Measurements from ENCODE around the gene ZNF621.

ZNF621 gene

GRCh38 chr3:40572588-40572987 is 47.8 kb downstream of the ZNF621 start:
- no peaks in the 10 kb centered on the region for H3K9me3 Mint-ChIP-seq
- intact Hi-C loops (cut with micrococcal nuclease): no loop called here

GRCh38 chr3:40574050-40574449 is 49.3 kb downstream of the ZNF621 start:
- no peaks in the 10 kb centered on the region for H3K9me3 Mint-ChIP-seq
- intact Hi-C loops (cut with micrococcal nuclease): no loop called here
- no peaks in the 10 kb centered on the region for H3K4me1 Mint-ChIP-seq (ENCODE audit: low read depth)
- no peaks in the 10 kb centered on the region for H3K36me3 Mint-ChIP-seq (ENCODE audit: low read depth)
- peaks cover 4% of the 10 kb centered on the region for H3K27me3 Mint-ChIP-seq
- no peak overlapping the region for H3K4me3 Mint-ChIP-seq
- H3K27ac Mint-ChIP-seq: no peak overlapping the region

More at GRCh38 chr3:40572588-40572987, 47.8 kb downstream of the ZNF621 start:
- Mint-ChIP-seq H3K4me3 (no peak overlapping the region), H3K27ac (no peak overlapping the region), H3K4me1 (ENCODE audit: low read depth) (no peaks in the 10 kb centered on the region), H3K27me3 (peaks cover 4% of the 10 kb centered on the region), H3K36me3 (ENCODE audit: low read depth) (no peaks in the 10 kb centered on the region)

- H3K36me3 Mint-ChIP-seq (ENCODE audit: low read depth): no peaks in the 10 kb centered on the region
- no peak overlapping the region for H3K27ac Mint-ChIP-seq
- H3K9me3 Mint-ChIP-seq: no peaks in the 10 kb centered on the region
- no peaks in the 10 kb centered on the region for H3K4me1 Mint-ChIP-seq (ENCODE audit: low read depth)
- intact Hi-C loops (cut with micrococcal nuclease): no loop called here
- H3K4me3 Mint-ChIP-seq: no peak overlapping the region
- peaks cover 4% of the 10 kb centered on the region for H3K27me3 Mint-ChIP-seq
Observed at GRCh38 chr3:40574661-40575060, 49.9 kb downstream of the ZNF621 start.

GRCh38 chr3:40576396-40576795 is 51.6 kb downstream of the ZNF621 start:
- intact Hi-C loops (cut with micrococcal nuclease): no loop called here
- Mint-ChIP-seq H3K27me3 (peaks cover 4% of the 10 kb centered on the region), H3K9me3 (no peaks in the 10 kb centered on the region), H3K36me3 (ENCODE audit: low read depth) (no peaks in the 10 kb centered on the region), H3K4me1 (ENCODE audit: low read depth) (no peaks in the 10 kb centered on the region), H3K4me3 (no peak overlapping the region), H3K27ac (no peak overlapping the region)

- Mint-ChIP-seq H3K9me3 (no peaks in the 10 kb centered on the region), H3K27ac (no peak overlapping the region), H3K4me3 (no peak overlapping the region), H3K36me3 (ENCODE audit: low read depth) (no peaks in the 10 kb centered on the region), H3K4me1 (ENCODE audit: low read depth) (peaks cover 9% of the 10 kb centered on the region), H3K27me3 (peaks cover 6% of the 10 kb centered on the region)
- intact Hi-C loops (cut with micrococcal nuclease): loop anchor here (1.0 to 10.0 kb wide), 6 partner anchors 253 to 1864 kb away; no protein-coding TSS in a partner anchor
Observed at GRCh38 chr3:40580494-40581091, 55.8 kb downstream of the ZNF621 start.

GRCh38 chr3:40581166-40581565 is 56.4 kb downstream of the ZNF621 start:
- peaks cover 9% of the 10 kb centered on the region for H3K4me1 Mint-ChIP-seq (ENCODE audit: low read depth)

GRCh38 chr3:40582401-40583027 is 57.8 kb downstream of the ZNF621 start:
- peaks cover 9% of the 10 kb centered on the region for H3K27me3 Mint-ChIP-seq
- H3K27ac Mint-ChIP-seq: no peak overlapping the region
- H3K4me3 Mint-ChIP-seq: no peak overlapping the region
- no peaks in the 10 kb centered on the region for H3K9me3 Mint-ChIP-seq
- intact Hi-C loops (cut with micrococcal nuclease): loop anchor here (5.0 to 10.0 kb wide), 5 partner anchors 255 to 1862 kb away; no protein-coding TSS in a partner anchor
- H3K4me1 Mint-ChIP-seq (ENCODE audit: low read depth): peaks cover 9% of the 10 kb centered on the region
- H3K36me3 Mint-ChIP-seq (ENCODE audit: low read depth): no peaks in the 10 kb centered on the region

More at GRCh38 chr3:40581166-40581565, 56.4 kb downstream of the ZNF621 start:
- Mint-ChIP-seq H3K9me3 (no peaks in the 10 kb centered on the region), H3K27me3 (peaks cover 9% of the 10 kb centered on the region), H3K4me3 (no peak overlapping the region), H3K27ac (no peak overlapping the region), H3K36me3 (ENCODE audit: low read depth) (no peaks in the 10 kb centered on the region)
- intact Hi-C loops (cut with micrococcal nuclease): loop anchor here (5.0 to 10.0 kb wide), 5 partner anchors 254 to 1864 kb away; no protein-coding TSS in a partner anchor

GRCh38 chr3:40583691-40584090 is 58.9 kb downstream of the ZNF621 start:
- no peak overlapping the region for H3K27ac Mint-ChIP-seq
- no peaks in the 10 kb centered on the region for H3K36me3 Mint-ChIP-seq (ENCODE audit: low read depth)
- peaks cover 9% of the 10 kb centered on the region for H3K4me1 Mint-ChIP-seq (ENCODE audit: low read depth)
- peaks cover 9% of the 10 kb centered on the region for H3K27me3 Mint-ChIP-seq
- no peaks in the 10 kb centered on the region for H3K9me3 Mint-ChIP-seq
- H3K4me3 Mint-ChIP-seq: no peak overlapping the region
- intact Hi-C loops (cut with micrococcal nuclease): loop anchor here (1.0 to 10.0 kb wide), 6 partner anchors 256 to 1861 kb away; no protein-coding TSS in a partner anchor

- intact Hi-C loops (cut with micrococcal nuclease): loop anchor here (1.0 to 10.0 kb wide), 6 partner anchors 257 to 1860 kb away; no protein-coding TSS in a partner anchor
- no peak overlapping the region for H3K27ac Mint-ChIP-seq
- H3K9me3 Mint-ChIP-seq: no peaks in the 10 kb centered on the region
- H3K4me1 Mint-ChIP-seq (ENCODE audit: low read depth): peaks cover 9% of the 10 kb centered on the region
- peaks cover 11% of the 10 kb centered on the region for H3K27me3 Mint-ChIP-seq
- no peak overlapping the region for H3K4me3 Mint-ChIP-seq
- H3K36me3 Mint-ChIP-seq (ENCODE audit: low read depth): no peaks in the 10 kb centered on the region
Observed at GRCh38 chr3:40584625-40585189, 59.9 kb downstream of the ZNF621 start.

- peaks cover 11% of the 10 kb centered on the region for H3K27me3 Mint-ChIP-seq
- H3K4me1 Mint-ChIP-seq (ENCODE audit: low read depth): peaks cover 9% of the 10 kb centered on the region
- intact Hi-C loops (cut with micrococcal nuclease): loop anchor here (10.0 kb wide), 3 partner anchors 339 to 1859 kb away; no protein-coding TSS in a partner anchor
- no peak overlapping the region for H3K4me3 Mint-ChIP-seq
- no peaks in the 10 kb centered on the region for H3K36me3 Mint-ChIP-seq (ENCODE audit: low read depth)
- no peak overlapping the region for H3K27ac Mint-ChIP-seq
- H3K9me3 Mint-ChIP-seq: no peaks in the 10 kb centered on the region
Observed at GRCh38 chr3:40585381-40586016, 60.7 kb downstream of the ZNF621 start.

GRCh38 chr3:40586901-40587300 is 62.1 kb downstream of the ZNF621 start:
- Mint-ChIP-seq H3K4me3 (no peak overlapping the region), H3K36me3 (ENCODE audit: low read depth) (no peaks in the 10 kb centered on the region), H3K27ac (no peak overlapping the region), H3K4me1 (ENCODE audit: low read depth) (peaks cover 9% of the 10 kb centered on the region), H3K27me3 (peaks cover 13% of the 10 kb centered on the region), H3K9me3 (no peaks in the 10 kb centered on the region)
- intact Hi-C loops (cut with micrococcal nuclease): loop anchor here (10.0 kb wide), 3 partner anchors 338 to 1858 kb away; no protein-coding TSS in a partner anchor

- no peaks in the 10 kb centered on the region for H3K36me3 Mint-ChIP-seq (ENCODE audit: low read depth)
- intact Hi-C loops (cut with micrococcal nuclease): loop anchor here (10.0 kb wide), 3 partner anchors 336 to 1856 kb away; no protein-coding TSS in a partner anchor
- no peaks in the 10 kb centered on the region for H3K9me3 Mint-ChIP-seq
- no peak overlapping the region for H3K27ac Mint-ChIP-seq
- H3K27me3 Mint-ChIP-seq: peaks cover 13% of the 10 kb centered on the region
- H3K4me3 Mint-ChIP-seq: no peak overlapping the region
- peaks cover 9% of the 10 kb centered on the region for H3K4me1 Mint-ChIP-seq (ENCODE audit: low read depth)
Observed at GRCh38 chr3:40588406-40588805, 63.6 kb downstream of the ZNF621 start.

Measured in dendritic cell treated with granulocyte-macrophage colony-stimulating factor and Interleukin-4, amounts not matched to agents 40 ng/mL and 50 ng/mL, for 4 days (primary cell).